Right lobe of liver (tissue), 4 donors: Measurements from ENCODE around the gene CLSTN2.

ENCODE experiments used
- CTCF ChIP-seq, 4 donors: fragments of 200-600 bp in 3 of 4; fragments of 450-650 bp in 1 of 4; IDR thresholded peaks; one replicate each; pipeline versions ENCODE4 v1.5.1 to v1.8.0; 2016 to 2022; ENCODE audit warnings: antibody characterized with exemption in 4 of 4, mild to moderate bottlenecking in 2 of 4
- POLR2A ChIP-seq: fragments of 450-650 bp; IDR thresholded peaks from one replicate; pipeline ENCODE4 v1.6.1; 2017; ENCODE audit warnings: antibody characterized with exemption, mild to moderate bottlenecking
- donor health status: DM: no; HTN: no; CAD: no.
- donor health status: DM: no; HTN: no; CAD: no.
- donor health status: DM: no; HTN: yes; CAD: no.

DNA sequence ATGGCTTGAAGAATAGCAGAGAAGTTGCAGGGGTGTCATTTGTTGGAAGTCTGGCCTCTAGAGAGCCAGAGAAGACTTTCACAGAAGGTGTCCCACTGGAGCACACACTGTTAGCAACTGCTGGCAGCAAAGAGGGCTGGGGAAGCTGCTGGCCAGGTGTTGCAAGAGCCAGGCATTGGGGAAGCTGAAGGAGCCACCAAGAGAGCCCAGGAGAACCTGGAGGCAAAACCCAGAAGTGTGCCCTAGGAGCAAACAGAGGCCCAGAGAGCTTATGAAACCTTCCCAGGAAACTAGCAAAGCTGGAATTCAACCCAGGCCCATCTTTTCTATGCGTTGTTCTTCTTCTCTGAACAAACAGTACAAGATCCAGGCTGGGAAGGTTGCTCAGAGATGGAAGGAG lies 610.2 kb downstream of the CLSTN2 start:
- TF ChIP-seq CTCF (IDR thresholded peaks at IDR 0.05) (no peak), POLR2A (no peak)
